Measurements from ENCODE around the gene SETBP1. TPM values are rescaled to one million over a fixed set of nuclear protein-coding genes. Genes with fewer than 3 reads are reported as not detected.

SETBP1 gene
- total RNA-seq, 3 donors from 2014 or later, result 15.0 to 97.2 (median 17.8) TPM

GRCh38 chr18:44754567-44754966 is 73.9 kb downstream of the SETBP1 start:
- H3K4me3 ChIP-seq, result no peak overlapping the region
- TF ChIP-seq CTCF (IDR thresholded peaks at IDR 0.05), result no peak
- no peak for ATAC-seq
- H3K36me3 ChIP-seq (ENCODE audit: low read depth), result no peaks in the 10 kb centered on the region
- no peaks in the 10 kb centered on the region for H3K9me3 ChIP-seq
- no peaks in the 10 kb centered on the region for H3K4me1 ChIP-seq (ENCODE audit: low read depth)
- DNase-seq, result no peak
- intact Hi-C loops (cut with DNase I, micrococcal nuclease), result no loop called here

- intact Hi-C loops (cut with DNase I, micrococcal nuclease), result no loop called here
- H3K4me1 ChIP-seq (ENCODE audit: low read depth), result peaks cover 9% of the 10 kb centered on the region
- no peaks in the 10 kb centered on the region for H3K36me3 ChIP-seq (ENCODE audit: low read depth)
- DNase-seq, result no peak
- no peak for TF ChIP-seq CTCF (IDR thresholded peaks at IDR 0.05)
- H3K4me3 ChIP-seq, result no peak overlapping the region
- ATAC-seq, result peak; percentile 79
- H3K9me3 ChIP-seq, result no peaks in the 10 kb centered on the region
Observed at GRCh38 chr18:44758861-44759631, 78.4 kb downstream of the SETBP1 start.

- no peaks in the 10 kb centered on the region for H3K9me3 ChIP-seq
- H3K4me1 ChIP-seq (ENCODE audit: low read depth), result peaks cover 9% of the 10 kb centered on the region
- no peak for TF ChIP-seq CTCF (IDR thresholded peaks at IDR 0.05)
- DNase-seq (no peak), ATAC-seq (peak; percentile 53)
- no peaks in the 10 kb centered on the region for H3K36me3 ChIP-seq (ENCODE audit: low read depth)
- H3K4me3 ChIP-seq, result no peak overlapping the region
- intact Hi-C loops (cut with DNase I, micrococcal nuclease), result no loop called here
Observed at GRCh38 chr18:44759925-44760342, 79.2 kb downstream of the SETBP1 start.

GRCh38 chr18:44761812-44762211 is 81.1 kb downstream of the SETBP1 start:
- ATAC-seq (peak; percentile 11), DNase-seq (peak in 2 of 3 donors; percentile 39 to 69)
- no peaks in the 10 kb centered on the region for H3K36me3 ChIP-seq (ENCODE audit: low read depth)
- intact Hi-C loops (cut with DNase I, micrococcal nuclease), result no loop called here
- peaks cover 9% of the 10 kb centered on the region for H3K4me1 ChIP-seq (ENCODE audit: low read depth)
- no peak for TF ChIP-seq CTCF (IDR thresholded peaks at IDR 0.05)
- no peaks in the 10 kb centered on the region for H3K9me3 ChIP-seq
- H3K4me3 ChIP-seq, result no peak overlapping the region

GRCh38 chr18:44763327-44763726 is 82.6 kb downstream of the SETBP1 start:
- intact Hi-C loops (cut with DNase I, micrococcal nuclease), result no loop called here
- Histone ChIP-seq H3K4me1 (ENCODE audit: low read depth) (peaks cover 9% of the 10 kb centered on the region), H3K9me3 (no peaks in the 10 kb centered on the region), H3K36me3 (ENCODE audit: low read depth) (no peaks in the 10 kb centered on the region), H3K4me3 (no peak overlapping the region)
- DNase-seq (no peak), ATAC-seq (no peak)
- TF ChIP-seq CTCF (IDR thresholded peaks at IDR 0.05), result no peak

Data from mucosa of descending colon (tissue), 3 donors.